Measurements from ENCODE around the gene INPP1. TPM values are rescaled to one million over a fixed set of nuclear protein-coding genes. Genes with fewer than 3 reads are reported as not detected.
A peak's percentile ranks its signal among the peaks of the same experiment; 100 is the strongest.

The INPP1 gene
- total RNA-seq, 1 experiment from 2014 or later = 2.3 TPM

GRCh38 chr2:190343536-190344275 lies at the start of gene INPP1 (continued):
- TF ChIP-seq, protein P1, sequence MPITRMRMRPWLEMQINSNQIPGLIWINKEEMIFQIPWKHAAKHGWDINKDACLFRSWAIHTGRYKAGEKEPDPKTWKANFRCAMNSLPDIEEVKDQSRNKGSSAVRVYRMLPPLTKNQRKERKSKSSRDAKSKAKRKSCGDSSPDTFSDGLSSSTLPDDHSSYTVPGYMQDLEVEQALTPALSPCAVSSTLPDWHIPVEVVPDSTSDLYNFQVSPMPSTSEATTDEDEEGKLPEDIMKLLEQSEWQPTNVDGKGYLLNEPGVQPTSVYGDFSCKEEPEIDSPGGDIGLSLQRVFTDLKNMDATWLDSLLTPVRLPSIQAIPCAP (CRISPR knock-in tag; IDR thresholded peaks at IDR 0.05) = peak; percentile 84
- TF ChIP-seq, protein P2, sequence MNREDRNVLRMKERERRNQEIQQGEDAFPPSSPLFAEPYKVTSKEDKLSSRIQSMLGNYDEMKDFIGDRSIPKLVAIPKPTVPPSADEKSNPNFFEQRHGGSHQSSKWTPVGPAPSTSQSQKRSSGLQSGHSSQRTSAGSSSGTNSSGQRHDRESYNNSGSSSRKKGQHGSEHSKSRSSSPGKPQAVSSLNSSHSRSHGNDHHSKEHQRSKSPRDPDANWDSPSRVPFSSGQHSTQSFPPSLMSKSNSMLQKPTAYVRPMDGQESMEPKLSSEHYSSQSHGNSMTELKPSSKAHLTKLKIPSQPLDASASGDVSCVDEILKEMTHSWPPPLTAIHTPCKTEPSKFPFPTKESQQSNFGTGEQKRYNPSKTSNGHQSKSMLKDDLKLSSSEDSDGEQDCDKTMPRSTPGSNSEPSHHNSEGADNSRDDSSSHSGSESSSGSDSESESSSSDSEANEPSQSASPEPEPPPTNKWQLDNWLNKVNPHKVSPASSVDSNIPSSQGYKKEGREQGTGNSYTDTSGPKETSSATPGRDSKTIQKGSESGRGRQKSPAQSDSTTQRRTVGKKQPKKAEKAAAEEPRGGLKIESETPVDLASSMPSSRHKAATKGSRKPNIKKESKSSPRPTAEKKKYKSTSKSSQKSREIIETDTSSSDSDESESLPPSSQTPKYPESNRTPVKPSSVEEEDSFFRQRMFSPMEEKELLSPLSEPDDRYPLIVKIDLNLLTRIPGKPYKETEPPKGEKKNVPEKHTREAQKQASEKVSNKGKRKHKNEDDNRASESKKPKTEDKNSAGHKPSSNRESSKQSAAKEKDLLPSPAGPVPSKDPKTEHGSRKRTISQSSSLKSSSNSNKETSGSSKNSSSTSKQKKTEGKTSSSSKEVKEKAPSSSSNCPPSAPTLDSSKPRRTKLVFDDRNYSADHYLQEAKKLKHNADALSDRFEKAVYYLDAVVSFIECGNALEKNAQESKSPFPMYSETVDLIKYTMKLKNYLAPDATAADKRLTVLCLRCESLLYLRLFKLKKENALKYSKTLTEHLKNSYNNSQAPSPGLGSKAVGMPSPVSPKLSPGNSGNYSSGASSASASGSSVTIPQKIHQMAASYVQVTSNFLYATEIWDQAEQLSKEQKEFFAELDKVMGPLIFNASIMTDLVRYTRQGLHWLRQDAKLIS (CRISPR knock-in tag; IDR thresholded peaks at IDR 0.05; ENCODE audit: borderline replicate concordance) = no peak
- TF ChIP-seq ZNF416 (CRISPR knock-in tag; IDR thresholded peaks at IDR 0.05) (no peak), TEAD1 (CRISPR knock-in tag; IDR thresholded peaks at IDR 0.05) (peak; percentile 91), ZNF423 (CRISPR knock-in tag; IDR thresholded peaks at IDR 0.05) (no peak), ZNF138 (CRISPR knock-in tag; conservative IDR thresholded peaks at IDR 0.05) (no peak), KAT7 (CRISPR knock-in tag; IDR thresholded peaks at IDR 0.05; ENCODE audit: borderline replicate concordance) (peak; percentile 94; the same call in 1 of the 2 replicates), PREB (CRISPR knock-in tag; IDR thresholded peaks at IDR 0.05; ENCODE audit: borderline replicate concordance) (0 out of 2 replicates have a peak, but pooled peaks have one; percentile 62), PRRX2 (CRISPR knock-in tag; IDR thresholded peaks at IDR 0.05) (no peak), OVOL2 (CRISPR knock-in tag; IDR thresholded peaks at IDR 0.05; ENCODE audit: borderline replicate concordance) (no peak), RORB (CRISPR knock-in tag; IDR thresholded peaks at IDR 0.05) (no peak), ATF1 (CRISPR knock-in tag; IDR thresholded peaks at IDR 0.05) (peak; percentile 65; the same call in 1 of the 2 replicates), ZNF263 (CRISPR knock-in tag; IDR thresholded peaks at IDR 0.05; ENCODE audit: low read depth) (peak; percentile 97), MLX (CRISPR knock-in tag; IDR thresholded peaks at IDR 0.05) (0 out of 2 replicates have a peak, but pooled peaks have one; percentile 52), ERG (CRISPR knock-in tag; IDR thresholded peaks at IDR 0.05) (no peak), CTCF (IDR thresholded peaks at IDR 0.05) (no peak)
- TF ChIP-seq, protein P3, sequence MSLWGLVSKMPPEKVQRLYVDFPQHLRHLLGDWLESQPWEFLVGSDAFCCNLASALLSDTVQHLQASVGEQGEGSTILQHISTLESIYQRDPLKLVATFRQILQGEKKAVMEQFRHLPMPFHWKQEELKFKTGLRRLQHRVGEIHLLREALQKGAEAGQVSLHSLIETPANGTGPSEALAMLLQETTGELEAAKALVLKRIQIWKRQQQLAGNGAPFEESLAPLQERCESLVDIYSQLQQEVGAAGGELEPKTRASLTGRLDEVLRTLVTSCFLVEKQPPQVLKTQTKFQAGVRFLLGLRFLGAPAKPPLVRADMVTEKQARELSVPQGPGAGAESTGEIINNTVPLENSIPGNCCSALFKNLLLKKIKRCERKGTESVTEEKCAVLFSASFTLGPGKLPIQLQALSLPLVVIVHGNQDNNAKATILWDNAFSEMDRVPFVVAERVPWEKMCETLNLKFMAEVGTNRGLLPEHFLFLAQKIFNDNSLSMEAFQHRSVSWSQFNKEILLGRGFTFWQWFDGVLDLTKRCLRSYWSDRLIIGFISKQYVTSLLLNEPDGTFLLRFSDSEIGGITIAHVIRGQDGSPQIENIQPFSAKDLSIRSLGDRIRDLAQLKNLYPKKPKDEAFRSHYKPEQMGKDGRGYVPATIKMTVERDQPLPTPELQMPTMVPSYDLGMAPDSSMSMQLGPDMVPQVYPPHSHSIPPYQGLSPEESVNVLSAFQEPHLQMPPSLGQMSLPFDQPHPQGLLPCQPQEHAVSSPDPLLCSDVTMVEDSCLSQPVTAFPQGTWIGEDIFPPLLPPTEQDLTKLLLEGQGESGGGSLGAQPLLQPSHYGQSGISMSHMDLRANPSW (CRISPR knock-in tag; conservative IDR thresholded peaks at IDR 0.05; ENCODE audit: low read depth) = no peak
- TF ChIP-seq, protein P4, sequence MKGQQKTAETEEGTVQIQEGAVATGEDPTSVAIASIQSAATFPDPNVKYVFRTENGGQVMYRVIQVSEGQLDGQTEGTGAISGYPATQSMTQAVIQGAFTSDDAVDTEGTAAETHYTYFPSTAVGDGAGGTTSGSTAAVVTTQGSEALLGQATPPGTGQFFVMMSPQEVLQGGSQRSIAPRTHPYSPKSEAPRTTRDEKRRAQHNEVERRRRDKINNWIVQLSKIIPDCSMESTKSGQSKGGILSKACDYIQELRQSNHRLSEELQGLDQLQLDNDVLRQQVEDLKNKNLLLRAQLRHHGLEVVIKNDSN (CRISPR knock-in tag; IDR thresholded peaks at IDR 0.05) = peak; percentile 49
- TF ChIP-seq, protein P5, sequence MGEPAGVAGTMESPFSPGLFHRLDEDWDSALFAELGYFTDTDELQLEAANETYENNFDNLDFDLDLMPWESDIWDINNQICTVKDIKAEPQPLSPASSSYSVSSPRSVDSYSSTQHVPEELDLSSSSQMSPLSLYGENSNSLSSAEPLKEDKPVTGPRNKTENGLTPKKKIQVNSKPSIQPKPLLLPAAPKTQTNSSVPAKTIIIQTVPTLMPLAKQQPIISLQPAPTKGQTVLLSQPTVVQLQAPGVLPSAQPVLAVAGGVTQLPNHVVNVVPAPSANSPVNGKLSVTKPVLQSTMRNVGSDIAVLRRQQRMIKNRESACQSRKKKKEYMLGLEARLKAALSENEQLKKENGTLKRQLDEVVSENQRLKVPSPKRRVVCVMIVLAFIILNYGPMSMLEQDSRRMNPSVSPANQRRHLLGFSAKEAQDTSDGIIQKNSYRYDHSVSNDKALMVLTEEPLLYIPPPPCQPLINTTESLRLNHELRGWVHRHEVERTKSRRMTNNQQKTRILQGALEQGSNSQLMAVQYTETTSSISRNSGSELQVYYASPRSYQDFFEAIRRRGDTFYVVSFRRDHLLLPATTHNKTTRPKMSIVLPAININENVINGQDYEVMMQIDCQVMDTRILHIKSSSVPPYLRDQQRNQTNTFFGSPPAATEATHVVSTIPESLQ (CRISPR knock-in tag; IDR thresholded peaks at IDR 0.05) = no peak
- TF ChIP-seq, protein P6, sequence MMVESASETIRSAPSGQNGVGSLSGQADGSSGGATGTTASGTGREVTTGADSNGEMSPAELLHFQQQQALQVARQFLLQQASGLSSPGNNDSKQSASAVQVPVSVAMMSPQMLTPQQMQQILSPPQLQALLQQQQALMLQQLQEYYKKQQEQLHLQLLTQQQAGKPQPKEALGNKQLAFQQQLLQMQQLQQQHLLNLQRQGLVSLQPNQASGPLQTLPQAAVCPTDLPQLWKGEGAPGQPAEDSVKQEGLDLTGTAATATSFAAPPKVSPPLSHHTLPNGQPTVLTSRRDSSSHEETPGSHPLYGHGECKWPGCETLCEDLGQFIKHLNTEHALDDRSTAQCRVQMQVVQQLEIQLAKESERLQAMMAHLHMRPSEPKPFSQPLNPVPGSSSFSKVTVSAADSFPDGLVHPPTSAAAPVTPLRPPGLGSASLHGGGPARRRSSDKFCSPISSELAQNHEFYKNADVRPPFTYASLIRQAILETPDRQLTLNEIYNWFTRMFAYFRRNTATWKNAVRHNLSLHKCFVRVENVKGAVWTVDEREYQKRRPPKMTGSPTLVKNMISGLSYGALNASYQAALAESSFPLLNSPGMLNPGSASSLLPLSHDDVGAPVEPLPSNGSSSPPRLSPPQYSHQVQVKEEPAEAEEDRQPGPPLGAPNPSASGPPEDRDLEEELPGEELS (CRISPR knock-in tag; IDR thresholded peaks at IDR 0.05) = peak; percentile 89; the same call in 1 of the 2 replicates

All from WTC11 (cell line).